Gastrocnemius medialis (tissue), 4 donors: Measurements from ENCODE around the gene SHISA8. TPM values are rescaled to one million over a fixed set of nuclear protein-coding genes. Genes with fewer than 3 reads are reported as not detected.
A peak's percentile ranks its signal among the peaks of the same experiment; 100 is the strongest.

Source experiments
- ATAC-seq, 2 donors: fragments of 150-250 bp; one replicate each; pipeline ENCODE4 v1.9.1; 2016
- DNase-seq, 2 donors: peaks; one replicate each; pipeline ENCODE4 v3.0.0-alpha.2; 2019
- H3K27ac ChIP-seq, 4 donors: fragments of 200-600 bp; sonication (generic); 1 replicate in 1 of 4; 2 replicates in 3 of 4; pipeline ENCODE4 v1.5.1; 2016 to 2018; ENCODE audit warnings: mild to moderate bottlenecking in 2 of 4, moderate library complexity in 1 of 4
- H3K27me3 ChIP-seq, 3 donors: fragments of 200-600 bp; sonication (generic) in 2 of 3; 1 replicate in 1 of 3; 2 replicates in 2 of 3; pipeline versions ENCODE4 v1.5.1 to v1.6.0; 2016 to 2019; ENCODE audit warnings: mild to moderate bottlenecking in 1 of 3, moderate library complexity in 1 of 3
- H3K36me3 ChIP-seq, 2 donors: fragments of 200-600 bp; sonication (generic) in 1 of 2; one replicate each; pipeline ENCODE4 v1.5.1; 2017 to 2018
- H3K4me1 ChIP-seq, 2 donors: fragments of 200-600 bp; sonication (generic) in 1 of 2; one replicate each; pipeline ENCODE4 v1.5.1; 2016 to 2017; ENCODE audit warnings: mild to moderate bottlenecking in 2 of 2
- H3K4me3 ChIP-seq, 4 donors: fragments of 200-600 bp; sonication (generic) in 3 of 4; 1 replicate in 1 of 4; 2 replicates in 3 of 4; pipeline ENCODE4 v1.5.1; 2016 to 2019; ENCODE audit warnings: mild to moderate bottlenecking in 2 of 4
- H3K9me3 ChIP-seq, 3 donors: fragments of 200-600 bp; sonication (generic) in 2 of 3; 1 replicate in 1 of 3; 2 replicates in 2 of 3; pipeline ENCODE4 v1.5.1; 2016 to 2019
- POLR2A ChIP-seq, 2 donors: fragments of 450-650 bp; IDR thresholded peaks; one replicate each; pipeline ENCODE4 v1.6.1; 2017; ENCODE audit warnings: antibody characterized with exemption in 2 of 2, mild to moderate bottlenecking in 2 of 2, moderate library complexity in 2 of 2
- in situ Hi-C, 4 donors: fragments of 200-750 bp; cut with MboI; loops; one replicate each; pipeline versions ENCODE4 v1.15.0 to v1.8.0; 2017; ENCODE audit warnings: low sequenced_read_pairs in 4 of 4
- intact Hi-C: fragments of 100-400 bp; cut with DNase I; formaldehyde crosslinking; loops from one replicate; pipeline ENCODE4 v1.15.1; 2023; ENCODE audit warnings: low total_unique reads
- total RNA-seq, 4 donors: library from RNA; depleted of rRNA; stranded (reverse); fragments of >200 nt; gene quantifications; one replicate each; pipeline versions ENCODE4 v1.1.0 to v1.2.3, GENCODE V29; 2016
- TF ChIP-seq, protein P1 (sequence below), 5 experiments: fragments of 450-650 bp in 3 of 5; fragments of 200-600 bp in 2 of 5; sonication (generic) in 2 of 5; IDR thresholded peaks in 4 of 5; conservative IDR thresholded peaks in 1 of 5; 1 replicate in 4 of 5; 2 replicates in 1 of 5; pipeline ENCODE4 v1.5.1; 2016 to 2019; ENCODE audit warnings: antibody characterized with exemption in 5 of 5, mild to moderate bottlenecking in 3 of 5, moderate library complexity in 3 of 5

Gene SHISA8
- total RNA-seq, 4 donors from 2014 or later: not detected

DNA sequence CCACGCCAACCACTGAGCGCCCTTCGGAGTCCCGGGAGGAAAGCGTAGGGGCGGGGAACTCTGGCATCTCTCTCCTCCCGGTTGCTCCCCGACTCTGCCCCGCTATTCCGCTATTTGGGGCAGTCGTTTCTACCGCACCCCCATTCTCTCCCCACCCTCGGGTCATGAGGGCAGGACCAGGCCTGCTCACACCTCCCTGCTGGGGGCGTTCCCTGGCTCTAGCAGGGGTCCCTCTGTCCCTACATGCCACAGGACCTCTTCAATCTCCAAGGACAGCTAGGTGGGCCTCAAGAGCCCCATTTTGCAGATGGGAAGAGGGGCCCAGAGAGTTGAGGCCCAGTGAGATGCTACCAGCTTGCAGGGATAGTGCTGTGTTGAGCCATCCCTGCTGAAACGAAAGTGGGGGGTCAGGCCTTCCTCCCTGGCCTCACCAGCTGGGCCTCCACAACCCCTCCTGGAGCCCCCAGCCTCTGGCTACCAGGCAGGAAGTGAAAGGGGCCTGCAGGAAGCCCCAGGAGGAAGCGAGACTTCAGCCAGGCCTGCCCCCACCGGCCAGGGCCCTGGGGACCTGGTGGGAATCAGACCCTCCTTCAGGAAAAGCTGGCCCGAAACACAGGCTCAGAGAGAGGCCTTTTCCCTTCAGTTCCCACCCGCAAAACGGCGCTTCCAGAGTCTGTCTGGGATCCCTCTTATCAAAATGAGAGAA, 5.5 kb upstream of the SHISA8 start:
- ATAC-seq (no peak), DNase-seq (no peak)
- in situ Hi-C loops: no loop called here
- H3K27me3 ChIP-seq: peaks cover 24 to 42% (median 34%) of the 10 kb centered on the region in 3 donors
- H3K4me1 ChIP-seq: peaks cover 10 to 11% of the 10 kb centered on the region in 2 donors
- TF ChIP-seq POLR2A (IDR thresholded peaks at IDR 0.05): no peak
- TF ChIP-seq, protein P1, sequence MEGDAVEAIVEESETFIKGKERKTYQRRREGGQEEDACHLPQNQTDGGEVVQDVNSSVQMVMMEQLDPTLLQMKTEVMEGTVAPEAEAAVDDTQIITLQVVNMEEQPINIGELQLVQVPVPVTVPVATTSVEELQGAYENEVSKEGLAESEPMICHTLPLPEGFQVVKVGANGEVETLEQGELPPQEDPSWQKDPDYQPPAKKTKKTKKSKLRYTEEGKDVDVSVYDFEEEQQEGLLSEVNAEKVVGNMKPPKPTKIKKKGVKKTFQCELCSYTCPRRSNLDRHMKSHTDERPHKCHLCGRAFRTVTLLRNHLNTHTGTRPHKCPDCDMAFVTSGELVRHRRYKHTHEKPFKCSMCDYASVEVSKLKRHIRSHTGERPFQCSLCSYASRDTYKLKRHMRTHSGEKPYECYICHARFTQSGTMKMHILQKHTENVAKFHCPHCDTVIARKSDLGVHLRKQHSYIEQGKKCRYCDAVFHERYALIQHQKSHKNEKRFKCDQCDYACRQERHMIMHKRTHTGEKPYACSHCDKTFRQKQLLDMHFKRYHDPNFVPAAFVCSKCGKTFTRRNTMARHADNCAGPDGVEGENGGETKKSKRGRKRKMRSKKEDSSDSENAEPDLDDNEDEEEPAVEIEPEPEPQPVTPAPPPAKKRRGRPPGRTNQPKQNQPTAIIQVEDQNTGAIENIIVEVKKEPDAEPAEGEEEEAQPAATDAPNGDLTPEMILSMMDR (IDR thresholded peaks at IDR 0.05 in 4 of 5, conservative IDR thresholded peaks at IDR 0.05 in 1 of 5): no peak
- no peaks in the 10 kb centered on the region for H3K36me3 ChIP-seq
- no peak overlapping the region for H3K27ac ChIP-seq
- H3K4me3 ChIP-seq: peak overlapping the region in 3 of 4 donors; percentile 50 to 67 (median 54)
- intact Hi-C loops: no loop called here
- H3K9me3 ChIP-seq: no peaks in the 10 kb centered on the region

DNA sequence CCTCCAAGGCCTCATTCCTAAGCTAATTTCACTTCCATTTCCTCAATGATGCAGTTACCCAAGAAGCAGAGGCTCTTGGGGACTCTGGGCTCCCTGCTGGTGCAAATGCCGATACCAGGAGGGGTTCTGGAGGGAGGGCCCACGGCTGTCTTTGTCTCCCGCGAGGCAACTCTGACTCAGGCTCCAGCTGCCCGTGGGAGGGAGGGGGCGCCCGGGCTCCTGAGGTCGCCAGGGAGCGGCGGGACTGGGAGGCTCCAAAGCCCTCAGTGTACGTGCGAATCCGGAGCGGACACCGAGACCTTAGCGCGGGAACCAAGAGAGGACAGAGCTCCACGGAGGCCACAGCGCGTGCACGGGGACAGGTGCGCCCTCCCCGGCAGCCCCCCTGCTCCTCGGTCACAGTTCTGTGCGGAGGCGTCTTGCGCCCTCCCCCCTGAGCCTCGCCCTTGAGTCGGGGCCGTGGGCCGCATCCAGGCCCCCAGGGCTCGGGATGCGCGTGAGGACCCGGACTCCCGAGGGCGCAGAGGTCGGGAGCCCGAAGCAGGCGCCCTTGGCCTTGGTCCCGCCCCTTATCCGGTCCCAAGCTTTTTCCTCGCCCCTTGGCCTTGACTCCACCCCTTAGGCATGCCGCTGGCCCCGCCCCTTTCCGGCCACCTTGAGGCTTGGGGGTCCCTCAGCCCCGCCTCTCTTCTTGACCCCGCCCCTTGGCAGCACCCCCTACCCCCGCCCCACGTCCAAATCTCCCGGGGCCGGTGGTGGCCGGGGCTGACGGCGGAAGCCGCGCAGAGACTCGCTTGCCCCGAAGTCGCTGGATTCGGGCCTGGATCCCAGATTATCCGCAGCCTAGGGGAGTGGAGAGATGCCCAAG, 4.7 kb upstream of the SHISA8 start:
- Histone ChIP-seq H3K36me3 (no peaks in the 10 kb centered on the region), H3K9me3 (no peaks in the 10 kb centered on the region), H3K4me1 (peaks cover 10 to 11% of the 10 kb centered on the region in 2 donors), H3K27me3 (peaks cover 30 to 46% (median 38%) of the 10 kb centered on the region in 3 donors), H3K4me3 (peak overlapping the region; percentile 31 to 67 (median 52)), H3K27ac (no peak overlapping the region)
- TF ChIP-seq POLR2A (IDR thresholded peaks at IDR 0.05): no peak
- TF ChIP-seq, protein P1 (IDR thresholded peaks at IDR 0.05 in 4 of 5, conservative IDR thresholded peaks at IDR 0.05 in 1 of 5): no peak
- in situ Hi-C loops (no loop called here), intact Hi-C loops (no loop called here)
- no peak for ATAC-seq
- DNase-seq: no peak

DNA sequence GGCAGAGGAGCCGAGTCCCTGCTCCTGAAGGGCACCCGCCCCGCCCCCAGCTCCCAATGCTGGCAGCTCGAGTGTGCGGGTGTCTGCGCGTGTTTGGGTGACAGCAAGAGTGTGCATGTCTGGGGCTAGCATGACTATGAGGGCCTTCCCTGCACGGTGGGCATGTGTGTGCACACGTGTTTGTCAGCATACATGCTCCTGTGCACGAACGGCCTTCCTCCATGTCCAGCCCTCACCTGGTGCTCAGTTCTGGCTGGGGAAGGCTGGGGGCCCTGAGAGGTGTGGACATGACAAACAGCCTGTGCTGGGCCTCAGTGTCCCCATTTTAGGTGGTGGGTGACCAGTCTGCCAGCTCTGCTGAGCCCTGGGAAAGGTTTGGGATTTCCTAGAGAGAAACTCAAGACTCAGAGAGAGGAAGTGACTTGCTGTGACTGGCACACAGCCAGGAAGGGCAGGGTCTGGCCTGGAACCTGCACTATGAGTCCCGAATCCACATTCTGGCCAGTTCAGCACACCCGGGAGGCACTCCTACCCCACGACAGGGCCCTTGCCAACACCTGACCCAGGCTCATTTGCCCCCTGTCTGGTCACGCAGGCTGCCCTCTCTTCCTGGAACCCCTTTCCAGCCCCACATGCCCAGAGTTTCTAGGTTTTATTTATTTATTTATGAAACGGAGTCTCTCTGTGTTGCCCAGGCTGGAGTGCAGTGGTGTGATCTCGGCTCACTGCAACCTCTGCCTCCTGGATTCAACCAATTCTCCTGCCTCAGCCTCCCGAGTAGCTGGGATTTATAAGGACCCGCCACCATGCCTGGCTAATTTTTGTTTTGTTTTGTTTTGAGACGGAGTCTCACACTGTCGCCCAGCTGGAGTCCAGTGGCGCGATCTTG, 3.3 kb upstream of the SHISA8 start:
- H3K9me3 ChIP-seq: no peaks in the 10 kb centered on the region
- H3K27me3 ChIP-seq: peaks cover 39 to 54% (median 49%) of the 10 kb centered on the region in 3 donors
- DNase-seq (peak in 1 of 2 donors; percentile 30), ATAC-seq (no peak)
- H3K36me3 ChIP-seq: no peaks in the 10 kb centered on the region
- H3K4me3 ChIP-seq: no peak overlapping the region
- no peak overlapping the region for H3K27ac ChIP-seq
- in situ Hi-C loops (no loop called here), intact Hi-C loops (no loop called here)
- peaks cover 11 to 14% of the 10 kb centered on the region in 2 donors for H3K4me1 ChIP-seq
- no peak for TF ChIP-seq POLR2A (IDR thresholded peaks at IDR 0.05)
- TF ChIP-seq, protein P1 (IDR thresholded peaks at IDR 0.05 in 4 of 5, conservative IDR thresholded peaks at IDR 0.05 in 1 of 5): no peak

DNA sequence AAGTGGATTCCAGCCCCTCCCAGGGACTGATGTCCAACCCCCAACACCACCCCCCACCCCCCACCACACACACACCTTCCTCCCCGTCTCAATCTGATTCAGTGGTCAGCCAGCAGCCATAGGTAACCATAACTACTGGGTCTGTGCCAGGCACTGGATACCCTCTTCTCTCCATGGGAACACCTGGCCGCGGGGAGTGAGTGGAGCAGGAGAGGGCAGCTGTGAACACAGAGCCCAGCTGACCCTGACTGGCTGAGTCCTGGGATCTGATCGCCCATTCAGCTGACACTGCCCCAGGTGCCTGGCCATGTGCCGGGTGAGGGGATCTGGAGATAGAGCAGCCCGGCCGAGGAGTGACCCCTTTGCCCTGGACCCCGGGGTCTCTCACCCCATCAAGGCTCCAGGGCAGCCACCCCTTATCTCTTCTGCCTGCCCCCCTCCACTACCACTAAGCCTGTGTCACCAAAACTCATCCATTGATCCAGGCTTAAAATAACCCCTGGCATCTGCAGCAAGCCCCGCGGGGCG, 2.6 kb upstream of the SHISA8 start:
- Histone ChIP-seq H3K4me3 (no peak overlapping the region), H3K27me3 (peaks cover 45 to 61% (median 56%) of the 10 kb centered on the region in 3 donors), H3K9me3 (no peaks in the 10 kb centered on the region), H3K36me3 (no peaks in the 10 kb centered on the region), H3K27ac (no peak overlapping the region), H3K4me1 (peaks cover 11 to 14% of the 10 kb centered on the region in 2 donors)
- DNase-seq (no peak), ATAC-seq (no peak)
- TF ChIP-seq, protein P1 (IDR thresholded peaks at IDR 0.05 in 4 of 5, conservative IDR thresholded peaks at IDR 0.05 in 1 of 5): no peak
- no peak for TF ChIP-seq POLR2A (IDR thresholded peaks at IDR 0.05)
- in situ Hi-C loops: no loop called here
- intact Hi-C loops: no loop called here
